ENCODE measurements around the gene HCK.
A peak's percentile ranks its signal among the peaks of the same experiment; 100 is the strongest.

Gene HCK

GRCh38 chr20:32036252-32036651 lies 15.8 kb upstream of the HCK start:
- DNase-seq: no peak
- peaks cover 0 to 6% (median 2%) of the 10 kb centered on the region in 4 donors for H3K4me1 ChIP-seq

GRCh38 chr20:32036716-32037485 lies 15.1 kb upstream of the HCK start:
- Histone ChIP-seq H3K27me3 (peaks cover 0 to 57% of the 10 kb centered on the region in 2 donors), H3K4me1 (no peaks in the 10 kb centered on the region), H3K27ac (no peak overlapping the region), H3K9me3 (no peaks in the 10 kb centered on the region), H3K4me3 (no peak overlapping the region), H3K36me3 (no peaks in the 10 kb centered on the region)
- DNase-seq: no peak
- no peak for TF ChIP-seq CTCF (IDR thresholded peaks at IDR 0.05)
- intact Hi-C loops (cut with DNase I; ENCODE audit: low total_unique reads): no loop called here

More at GRCh38 chr20:32036252-32036651, 15.8 kb upstream of the HCK start:
- Histone ChIP-seq H3K27ac (no peak overlapping the region), H3K36me3 (no peaks in the 10 kb centered on the region), H3K9me3 (no peaks in the 10 kb centered on the region), H3K27me3 (peaks cover 0 to 59% of the 10 kb centered on the region in 2 donors), H3K4me3 (no peak overlapping the region)
- intact Hi-C loops (cut with DNase I; ENCODE audit: low total_unique reads): no loop called here
- TF ChIP-seq CTCF (IDR thresholded peaks at IDR 0.05): no peak

- no peak overlapping the region for H3K27ac ChIP-seq
- intact Hi-C loops (cut with DNase I; ENCODE audit: low total_unique reads): no loop called here
Observed at GRCh38 chr20:32037929-32038328, 14.1 kb upstream of the HCK start.

GRCh38 chr20:32040142-32040953 lies 11.7 kb upstream of the HCK start:
- DNase-seq: peak; percentile 61 to 77
- Histone ChIP-seq H3K9me3 (no peaks in the 10 kb centered on the region), H3K4me3 (no peak overlapping the region), H3K27ac (no peak overlapping the region), H3K27me3 (peaks cover 0 to 36% of the 10 kb centered on the region in 2 donors), H3K4me1 (no peaks in the 10 kb centered on the region), H3K36me3 (no peaks in the 10 kb centered on the region)
- intact Hi-C loops (cut with DNase I; ENCODE audit: low total_unique reads): no loop called here
- no peak for TF ChIP-seq CTCF (IDR thresholded peaks at IDR 0.05)

More at GRCh38 chr20:32037929-32038328, 14.1 kb upstream of the HCK start:
- Histone ChIP-seq H3K9me3 (no peaks in the 10 kb centered on the region), H3K36me3 (no peaks in the 10 kb centered on the region), H3K4me1 (no peaks in the 10 kb centered on the region), H3K4me3 (no peak overlapping the region), H3K27me3 (peaks cover 0 to 56% of the 10 kb centered on the region in 2 donors)
- no peak for DNase-seq
- TF ChIP-seq CTCF (IDR thresholded peaks at IDR 0.05): no peak

- H3K4me3 ChIP-seq: no peak overlapping the region
- H3K4me1 ChIP-seq: peaks cover 0 to 2% (median 0%) of the 10 kb centered on the region in 4 donors
- no peak for DNase-seq
- intact Hi-C loops (cut with DNase I; ENCODE audit: low total_unique reads): no loop called here
- TF ChIP-seq CTCF (IDR thresholded peaks at IDR 0.05): no peak
- H3K9me3 ChIP-seq: no peaks in the 10 kb centered on the region
- H3K27ac ChIP-seq: no peak overlapping the region
- peaks cover 0 to 42% of the 10 kb centered on the region in 2 donors for H3K27me3 ChIP-seq
- no peaks in the 10 kb centered on the region for H3K36me3 ChIP-seq
Observed at GRCh38 chr20:32045999-32046398, 6.0 kb upstream of the HCK start.
